Embryonic facial prominence (tissue), 1 donor: Measurements from ENCODE around the gene VAV2.
"Not testable (repeated sequence)": the region's sequence is repeated elsewhere in the genome, so short reads cannot be mapped to it uniquely, and the experiment has no call there.

Experiments
- DNase-seq: peaks from one replicate; pipeline ENCODE4 v3.0.0-alpha.2; 2016; ENCODE audit errors: extremely low spot score

The VAV2 gene

GRCh38 chr9:133916159-133916541, 76.0 kb downstream of the VAV2 start:
- DNase-seq = no peak

DNA sequence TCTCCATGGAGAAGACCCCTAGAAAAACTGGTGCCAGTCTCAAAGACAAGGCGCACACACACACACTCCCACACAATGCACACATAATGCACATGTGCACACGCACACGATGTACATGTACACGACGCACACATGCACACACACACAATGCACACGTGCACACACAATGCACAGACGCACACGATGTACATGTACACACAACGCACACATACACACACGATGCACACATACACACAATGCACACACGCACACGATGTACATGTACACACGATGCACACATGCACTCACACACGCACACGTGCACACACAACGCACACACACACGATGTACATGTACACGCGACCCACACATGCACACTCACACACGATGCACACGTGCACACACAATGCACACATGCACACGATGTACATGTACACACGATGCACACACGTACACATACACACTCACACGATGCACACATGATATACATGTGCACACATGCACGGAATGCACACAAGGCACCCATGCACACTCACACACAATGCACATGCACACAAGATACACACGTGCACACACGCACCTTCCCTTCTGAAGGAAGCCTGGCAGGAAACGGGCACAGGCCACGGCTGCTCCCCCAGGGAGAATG, 76.5 kb downstream of the VAV2 start:
- DNase-seq = no peak

GRCh38 chr9:133914442-133915342, 77.4 kb downstream of the VAV2 start:
- DNase-seq = no peak

GRCh38 chr9:133913571-133914369, 78.4 kb downstream of the VAV2 start:
- no peak for DNase-seq

DNA sequence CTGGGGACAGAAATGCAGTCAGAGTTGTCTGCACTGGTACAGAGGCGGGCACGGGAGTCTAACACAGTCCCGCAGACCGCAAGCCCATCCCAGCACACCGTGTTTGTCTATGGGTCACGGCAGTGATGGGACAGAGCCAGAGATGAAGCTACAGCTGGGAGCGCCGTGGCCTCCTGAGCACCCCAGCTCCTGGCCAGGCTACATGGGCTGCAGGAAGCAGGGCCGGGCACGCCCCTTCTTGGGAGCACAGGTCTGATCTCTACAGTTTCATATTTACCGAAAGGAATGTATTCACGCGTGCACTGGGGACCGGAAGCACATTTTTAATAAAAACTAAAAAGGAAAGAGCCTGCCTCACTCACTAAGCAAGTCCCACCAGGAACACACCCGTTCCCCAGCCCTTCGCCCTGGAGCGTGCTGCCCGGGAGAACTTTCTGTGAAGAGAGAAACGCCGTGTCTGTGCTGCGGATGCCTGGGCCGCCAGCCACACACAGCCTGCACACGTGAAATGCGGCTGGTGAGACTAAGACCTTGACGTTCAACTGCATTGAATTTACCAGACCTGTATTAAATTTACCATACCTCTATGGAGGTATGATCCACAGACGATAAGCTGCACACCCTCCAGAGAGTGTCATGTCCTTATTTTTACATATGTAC, 81.1 kb downstream of the VAV2 start:
- no peak for DNase-seq

DNA sequence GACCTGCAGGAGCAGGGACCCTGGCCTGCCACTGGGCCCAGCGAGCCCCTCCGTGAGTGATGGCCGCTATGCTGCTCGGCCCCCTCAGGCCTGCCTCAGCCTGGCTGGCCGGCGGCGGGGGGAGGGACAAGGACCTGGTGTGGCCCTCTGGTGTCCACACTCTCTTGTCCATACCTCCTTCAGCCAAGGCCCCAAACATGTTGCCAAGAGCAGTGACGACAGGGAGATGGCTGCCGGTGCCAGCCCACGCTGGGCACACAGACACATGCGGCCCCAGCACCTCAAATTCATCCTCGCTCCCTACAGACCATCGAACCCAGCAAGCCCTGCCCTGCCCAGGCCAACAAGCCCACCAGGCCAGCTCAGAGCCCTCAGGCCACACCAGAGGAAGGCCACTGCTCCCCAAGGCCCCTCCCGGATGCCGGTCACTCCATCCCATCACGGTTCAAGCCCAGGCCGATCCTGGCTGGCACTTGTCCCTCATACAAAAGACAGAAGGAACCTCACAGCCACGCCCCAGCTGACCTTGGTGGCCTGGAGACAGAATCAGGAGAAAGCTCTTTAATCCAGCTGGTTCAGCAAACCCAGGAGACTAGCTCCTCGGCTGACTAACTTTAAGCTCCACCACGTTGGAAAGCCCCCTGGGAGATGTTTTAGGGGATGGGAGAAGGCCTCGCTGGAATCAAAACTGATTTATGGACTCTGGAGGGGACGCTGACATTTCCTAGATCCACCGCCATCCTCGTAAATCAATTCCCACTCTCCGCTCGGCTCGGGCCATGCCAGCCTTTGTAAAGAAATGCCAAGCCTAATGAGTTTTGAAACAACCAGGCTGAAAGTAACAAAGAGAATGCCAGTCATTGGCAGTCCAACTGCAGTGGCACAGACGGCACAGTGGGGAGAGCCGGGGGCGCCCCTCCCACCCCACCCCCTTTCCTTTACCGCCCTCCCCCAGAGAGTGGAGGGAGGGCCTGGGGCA, 84.9 kb downstream of the VAV2 start:
- no peak for DNase-seq

DNA sequence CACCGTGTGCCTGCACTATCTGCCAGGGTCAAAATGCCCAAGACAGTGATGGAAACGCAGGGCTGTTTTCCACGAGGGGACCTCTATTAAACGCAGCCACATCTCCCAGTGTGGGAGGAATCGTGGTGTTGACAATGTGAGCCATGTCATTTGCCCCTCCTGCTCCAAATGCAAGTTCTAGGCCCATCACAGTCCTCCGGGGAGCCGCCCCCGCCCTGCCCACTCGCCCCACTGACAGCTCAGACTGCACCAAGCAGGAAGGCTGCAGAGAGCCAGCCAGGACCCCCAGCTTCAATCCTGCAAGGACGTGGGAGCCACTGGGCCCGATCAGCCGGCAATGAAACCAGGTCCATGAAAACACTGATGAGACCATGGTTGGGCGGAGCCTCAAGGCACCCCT, 85.9 kb downstream of the VAV2 start:
- DNase-seq = no peak

DNA sequence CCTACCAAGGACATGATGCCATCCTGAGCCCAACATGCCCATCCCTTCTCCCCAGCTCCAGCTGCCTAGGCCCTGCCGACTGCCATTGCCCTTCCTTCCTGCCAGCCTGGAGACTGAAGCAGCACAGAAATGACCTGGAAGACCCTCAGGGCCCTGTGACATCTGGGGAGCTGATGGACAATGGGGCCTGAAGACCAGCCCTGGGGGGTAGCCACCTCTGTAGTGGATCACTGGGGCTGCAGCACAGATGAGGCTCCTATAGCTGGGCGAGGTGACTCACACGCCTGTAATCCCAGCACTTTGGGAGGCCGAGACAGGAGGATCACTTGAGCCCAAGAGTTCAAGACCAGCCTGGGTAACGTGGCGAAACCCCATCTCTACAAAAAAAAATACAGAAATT, 86.6 kb downstream of the VAV2 start:
- no peak for DNase-seq

DNA sequence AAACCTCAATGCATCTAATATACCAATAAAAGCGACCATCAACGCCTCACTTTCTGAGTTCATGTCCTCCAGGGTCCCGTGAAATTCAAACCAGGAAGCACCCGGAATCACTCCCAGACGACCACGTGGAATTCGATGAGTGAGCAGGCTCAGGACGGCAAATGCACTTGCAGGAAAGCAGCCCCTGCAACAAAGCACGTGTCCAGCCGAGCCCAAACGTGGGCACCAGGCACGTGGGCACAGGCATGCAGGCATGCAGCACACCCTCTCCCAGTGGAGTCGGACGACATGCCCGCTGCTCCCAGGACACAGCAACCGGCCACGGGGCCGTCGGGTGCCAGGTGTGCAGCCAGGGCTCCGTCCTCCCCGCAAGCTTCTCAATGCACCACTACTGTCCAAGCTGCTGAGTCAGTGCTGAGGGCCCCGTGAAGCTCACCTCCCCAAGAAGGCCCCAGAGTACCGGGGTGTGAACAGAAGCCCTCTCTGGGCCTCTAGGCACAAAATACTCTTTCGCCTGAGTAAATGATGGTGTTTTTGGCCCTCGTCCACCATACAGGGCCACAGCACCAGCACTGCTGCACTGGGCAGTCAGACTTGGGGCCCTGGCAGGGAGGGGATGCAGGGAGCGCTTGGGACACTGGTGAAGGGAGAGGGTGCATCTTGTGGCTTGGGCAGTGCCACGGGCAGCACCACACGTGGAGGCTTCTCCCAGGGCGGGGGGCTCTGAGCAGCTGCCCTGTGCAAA, 87.6 kb downstream of the VAV2 start:
- DNase-seq = no peak

DNA sequence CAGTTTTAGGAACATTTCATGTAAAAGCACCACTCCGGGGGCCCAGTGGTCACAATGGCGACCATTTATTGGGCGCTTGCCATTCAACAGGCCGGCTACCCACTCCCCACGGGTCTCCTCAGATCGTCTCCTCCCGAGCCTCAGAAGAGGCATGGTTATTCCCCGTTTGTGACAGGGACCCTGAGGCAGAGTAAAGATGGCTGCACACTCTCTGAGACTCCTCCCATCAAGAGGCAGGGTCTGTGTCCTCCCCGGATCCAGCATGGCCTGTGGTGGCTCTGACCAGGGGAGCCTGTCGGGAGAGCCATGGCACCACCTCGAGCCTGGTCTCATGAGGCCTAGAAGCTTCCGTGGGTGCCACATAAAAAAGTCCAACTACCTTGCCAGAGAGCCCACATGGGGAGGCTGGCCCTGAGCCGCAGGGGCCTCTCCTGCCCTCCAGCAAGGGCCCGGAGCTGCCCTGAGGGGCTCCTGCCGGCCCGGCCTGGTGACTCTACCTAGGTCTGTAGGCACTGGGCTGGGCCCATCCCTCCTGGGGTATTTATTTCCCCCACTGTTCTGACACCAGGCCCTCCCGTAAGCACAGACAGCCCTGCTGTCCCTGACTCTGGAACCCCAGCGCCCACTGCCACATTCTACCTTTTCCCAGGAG, 90.8 kb downstream of the VAV2 start:
- no peak for DNase-seq

DNA sequence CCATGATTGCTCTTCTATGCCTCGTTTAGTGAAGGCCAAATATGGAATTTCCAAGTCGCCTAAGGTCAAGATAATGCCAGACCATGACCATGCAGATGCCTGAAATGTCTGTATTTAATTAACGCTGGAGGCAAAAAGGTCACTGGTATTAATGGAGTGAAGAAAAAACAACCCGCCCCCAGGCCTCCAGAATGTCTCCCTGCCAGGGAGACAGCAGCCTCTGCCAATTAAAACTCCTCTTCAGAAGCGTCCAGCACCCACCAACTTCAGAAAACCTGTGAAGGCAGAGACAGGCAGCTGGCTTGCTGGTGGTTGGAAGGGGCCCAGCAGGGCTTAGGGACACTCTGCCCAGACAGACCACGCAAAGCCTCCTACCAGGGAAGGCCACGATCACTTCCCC, 94.4 kb downstream of the VAV2 start:
- DNase-seq = no peak

GRCh38 chr9:133896007-133896406, 96.1 kb downstream of the VAV2 start:
- not testable (repeated sequence) for DNase-seq

DNA sequence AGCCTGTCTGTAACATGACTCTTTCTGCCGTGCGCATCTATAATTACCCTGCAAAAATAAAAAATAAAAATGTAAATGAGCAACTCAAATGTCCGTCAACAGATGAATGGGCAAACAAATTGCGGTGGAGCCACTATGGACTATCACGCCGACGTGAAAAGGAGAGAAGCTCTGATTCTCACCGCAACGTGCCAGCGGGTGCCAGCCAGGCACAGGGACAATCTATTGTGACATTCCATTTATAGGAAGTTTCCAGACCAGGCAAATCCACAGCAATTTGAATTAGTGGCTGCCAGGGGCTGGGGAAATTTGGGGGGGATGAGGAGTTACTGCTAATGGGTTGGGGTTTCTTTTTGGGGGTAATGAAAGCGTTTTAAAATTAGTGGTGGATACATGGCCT, 96.8 kb downstream of the VAV2 start:
- DNase-seq = no peak

DNA sequence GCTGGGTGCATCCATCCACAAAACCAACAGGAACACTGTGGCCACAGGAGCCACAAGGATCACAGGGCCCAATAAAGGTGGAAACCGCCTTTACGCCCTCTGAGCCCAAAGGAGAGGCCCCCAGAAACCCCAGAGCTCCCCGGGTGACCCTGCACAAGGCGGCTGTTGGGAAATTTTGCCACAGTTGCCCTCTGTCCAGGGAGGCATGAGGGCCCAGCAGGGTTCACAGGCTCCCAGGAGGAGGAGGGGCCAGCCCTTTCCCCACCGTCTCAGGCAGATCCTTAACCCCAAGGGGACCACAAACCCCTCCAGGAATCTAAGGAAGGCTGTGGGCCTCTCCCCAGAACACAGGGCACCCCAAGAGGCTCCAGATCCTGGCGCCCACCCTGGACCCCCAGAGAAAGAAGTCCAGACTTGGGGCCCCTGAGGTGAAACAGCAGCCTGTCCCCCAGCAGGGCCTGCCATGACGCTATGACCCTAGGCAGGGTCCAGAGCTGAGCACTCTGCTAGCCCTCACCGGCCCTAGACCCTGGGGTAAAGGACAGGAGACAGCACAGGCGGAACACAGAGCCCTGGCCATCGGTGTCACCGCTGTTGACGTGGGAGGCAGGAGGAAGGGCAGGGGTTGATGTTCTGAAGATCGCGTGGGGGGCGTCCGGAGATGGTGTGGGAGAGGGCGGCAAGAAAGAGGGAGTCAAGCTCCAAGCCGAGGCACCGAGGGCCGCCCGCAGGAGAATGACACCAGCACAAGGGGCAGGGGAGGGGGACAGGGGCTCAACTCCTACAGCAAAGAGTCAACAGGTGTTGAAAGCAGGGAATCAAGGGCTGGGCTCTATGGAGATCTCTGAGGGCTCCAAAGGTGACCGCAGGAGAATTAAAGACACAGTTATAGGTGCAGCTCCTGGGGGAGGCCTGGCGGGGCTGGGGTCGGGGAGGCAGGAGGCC, 97.5 kb downstream of the VAV2 start:
- DNase-seq = no peak

- no peak for DNase-seq
Measured at GRCh38 chr9:133893191-133893994, 98.7 kb downstream of the VAV2 start.

GRCh38 chr9:133892193-133892920, 99.8 kb downstream of the VAV2 start:
- no peak for DNase-seq

DNA sequence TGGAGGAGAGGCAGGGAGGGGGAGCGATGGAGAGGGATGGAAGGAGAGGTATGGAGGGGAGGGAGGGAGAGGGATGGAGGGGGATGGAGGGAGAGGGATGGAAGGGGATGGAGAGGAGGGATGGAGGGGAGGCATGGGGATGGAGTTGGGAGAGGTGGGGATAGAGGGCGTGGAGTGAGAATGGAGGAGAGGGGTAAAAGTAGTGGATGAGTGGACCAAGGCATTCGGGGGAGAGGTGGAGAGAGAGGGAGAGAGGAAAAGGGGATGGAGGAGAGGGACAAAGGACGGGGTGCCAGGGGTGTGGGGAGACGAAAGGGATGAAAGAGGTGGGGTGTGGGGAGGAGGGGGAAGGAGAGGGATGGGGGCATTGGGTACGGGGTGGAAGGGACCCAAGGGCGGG, 100.4 kb downstream of the VAV2 start:
- no peak for DNase-seq
